PC-3 (cell line): Measurements from ENCODE around the gene WDR7.

Experiments
- EZH2 ChIP-seq: fragments of 300-600 bp; sonication (generic); IDR thresholded peaks from one replicate; pipeline ENCODE4 v1.6.1; 2017; ENCODE audit warnings: antibody characterized with exemption, mild to moderate bottlenecking, low read length; ENCODE audit not compliant: unreplicated experiment
- EZH2phosphoT487 ChIP-seq: fragments of 300-600 bp; sonication (generic); IDR thresholded peaks from 2 replicates; pipeline ENCODE4 v1.6.1; 2018; ENCODE audit warnings: mild to moderate bottlenecking, antibody characterized with exemption, low read length, borderline replicate concordance
- TF ChIP-seq, protein P1 (sequence below): fragments of 300-600 bp; sonication (generic); conservative IDR thresholded peaks from 2 replicates; pipeline ENCODE4 v1.5.1; 2017; ENCODE audit warnings: antibody characterized with exemption, low read depth, mild to moderate bottlenecking, low read length

DNA sequence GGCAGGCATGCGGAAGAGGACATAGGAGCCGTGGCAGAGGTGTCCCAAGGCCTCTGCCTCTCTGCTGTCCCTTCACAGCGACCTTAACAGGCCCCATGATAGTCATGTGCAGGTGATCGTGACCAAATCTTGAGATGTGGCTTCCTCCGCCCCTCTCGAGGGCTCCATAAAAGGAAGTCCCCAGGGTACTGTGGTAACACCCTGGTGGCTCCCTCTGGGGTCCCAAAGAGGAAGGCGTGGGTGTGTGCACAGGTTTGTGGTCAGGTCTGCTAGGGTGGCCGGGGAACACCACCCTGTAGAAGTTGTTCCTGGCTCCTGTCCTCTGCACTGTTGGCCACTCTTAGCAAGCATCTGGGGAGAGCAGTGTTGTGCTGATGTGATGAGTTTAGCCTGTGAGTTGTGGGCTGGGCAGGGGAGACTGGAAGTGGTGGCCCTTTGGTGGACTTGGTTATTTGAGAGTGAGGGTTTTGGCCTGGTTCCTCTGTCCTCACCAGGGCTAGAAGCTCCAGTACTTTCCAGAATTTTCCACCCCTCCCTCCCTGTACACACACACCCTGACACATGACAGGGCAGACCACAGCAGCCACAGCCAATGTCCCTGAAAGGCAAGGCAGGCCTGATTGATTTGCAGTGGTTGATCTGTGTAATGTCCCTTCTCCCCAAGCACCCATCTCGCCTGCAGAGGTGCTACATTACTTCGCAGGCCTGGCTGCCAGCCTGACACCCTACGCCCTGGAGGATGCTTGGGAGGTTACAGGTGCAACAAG is 426.8 kb downstream of the WDR7 start:
- TF ChIP-seq, protein P1, sequence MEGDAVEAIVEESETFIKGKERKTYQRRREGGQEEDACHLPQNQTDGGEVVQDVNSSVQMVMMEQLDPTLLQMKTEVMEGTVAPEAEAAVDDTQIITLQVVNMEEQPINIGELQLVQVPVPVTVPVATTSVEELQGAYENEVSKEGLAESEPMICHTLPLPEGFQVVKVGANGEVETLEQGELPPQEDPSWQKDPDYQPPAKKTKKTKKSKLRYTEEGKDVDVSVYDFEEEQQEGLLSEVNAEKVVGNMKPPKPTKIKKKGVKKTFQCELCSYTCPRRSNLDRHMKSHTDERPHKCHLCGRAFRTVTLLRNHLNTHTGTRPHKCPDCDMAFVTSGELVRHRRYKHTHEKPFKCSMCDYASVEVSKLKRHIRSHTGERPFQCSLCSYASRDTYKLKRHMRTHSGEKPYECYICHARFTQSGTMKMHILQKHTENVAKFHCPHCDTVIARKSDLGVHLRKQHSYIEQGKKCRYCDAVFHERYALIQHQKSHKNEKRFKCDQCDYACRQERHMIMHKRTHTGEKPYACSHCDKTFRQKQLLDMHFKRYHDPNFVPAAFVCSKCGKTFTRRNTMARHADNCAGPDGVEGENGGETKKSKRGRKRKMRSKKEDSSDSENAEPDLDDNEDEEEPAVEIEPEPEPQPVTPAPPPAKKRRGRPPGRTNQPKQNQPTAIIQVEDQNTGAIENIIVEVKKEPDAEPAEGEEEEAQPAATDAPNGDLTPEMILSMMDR: no peak
- TF ChIP-seq EZH2phosphoT487 (no peak), EZH2 (no peak)
